Adrenal gland (tissue), 12 donors: ENCODE data around the gene PLAAT4. TPM values are rescaled to one million over a fixed set of nuclear protein-coding genes. Genes with fewer than 3 reads are reported as not detected.

ENCODE experiments used
- DNase-seq, 7 donors: peaks; one replicate each; pipeline ENCODE4 v3.0.0-alpha.2; 2019 to 2020
- H3K27ac ChIP-seq, 5 donors: fragments of 200-600 bp; sonication (generic) in 4 of 5; 1 replicate in 3 of 5; 2 replicates in 2 of 5; pipeline versions ENCODE4 v1.5.1 to v1.8.0; 2016 to 2020; ENCODE audit warnings: mild to moderate bottlenecking in 1 of 5
- H3K27me3 ChIP-seq: fragments of 200-600 bp; 2 replicates; pipeline ENCODE4 v1.8.0; 2021
- H3K36me3 ChIP-seq, 2 donors: fragments of 200-600 bp; replicated peaks in 1 of 2; 1 replicate in 1 of 2; 2 replicates in 1 of 2; pipeline versions ENCODE4 v1.5.1 to v1.8.0; 2018 to 2022
- H3K4me1 ChIP-seq, 2 donors: fragments of 200-600 bp; replicated peaks in 1 of 2; 1 replicate in 1 of 2; 2 replicates in 1 of 2; pipeline versions ENCODE4 v1.5.1 to v1.8.0; 2018 to 2021
- H3K4me3 ChIP-seq, 4 donors: fragments of 200-600 bp; sonication (generic) in 3 of 4; one replicate each; pipeline ENCODE4 v1.5.1; 2016 to 2018
- H3K9me3 ChIP-seq, 3 donors: fragments of 200-600 bp; sonication (generic) in 1 of 3; replicated peaks in 1 of 3; 1 replicate in 2 of 3; 2 replicates in 1 of 3; pipeline versions ENCODE4 v1.5.1 to v1.8.0; 2016 to 2021
- CTCF ChIP-seq, 6 experiments: fragments of 450-650 bp in 4 of 6; fragments of 200-600 bp in 2 of 6; sonication (generic) in 1 of 6; IDR thresholded peaks; 1 replicate in 5 of 6; 2 replicates in 1 of 6; pipeline versions ENCODE4 v1.5.1 to v1.8.0; 2016 to 2021; ENCODE audit warnings: antibody characterized with exemption in 6 of 6, mild to moderate bottlenecking in 2 of 6, moderate library complexity in 1 of 6
- POLR2A ChIP-seq, 2 donors: fragments of 450-650 bp; IDR thresholded peaks; one replicate each; pipeline ENCODE4 v1.6.1; 2017; ENCODE audit warnings: antibody characterized with exemption in 2 of 2, mild to moderate bottlenecking in 2 of 2, moderate library complexity in 1 of 2
- WGBS, 4 donors: extraction: QIAGEN DNeasy Blood & Tissue Kit in 2 of 4; methylation state at CpG; one replicate each; pipeline versions ENCODE4 v1.1.5 to v1.1.7; 2013 to 2017; 5-methylcytosine and 5-hydroxymethylcytosine counted together
- intact Hi-C, 2 donors: fragments of 100-400 bp; cut with DNase I; formaldehyde crosslinking; loops; one replicate each; pipeline versions ENCODE4 v1.14.1 to v1.15.0; 2022 to 2023
- polyA plus RNA-seq, 3 donors: library from polyadenylated mRNA; stranded (reverse); fragments of 200-250 nt in 2 of 3; fragments of 350-450 nt in 1 of 3; fragmentation: Illumina TruSeq in 1 of 3; extraction: RNeasy Lipid Tissue Mini Kit (QIAGEN cat#74804) in 1 of 3; gene quantifications; one replicate each; pipeline ENCODE4 v1.2.3, GENCODE V29; 2013 to 2014
- total RNA-seq, 9 donors: library from RNA; depleted of rRNA in 4 of 9; stranded (reverse); fragments of >200 nt in 4 of 9; fragments of 120-200 nt in 1 of 9; fragmentation: NEBNext Ultra II Directional in 1 of 9; extraction: Animal tissue kit (Norgen Biotek cat#: 25700) in 1 of 9; gene quantifications; one replicate each; pipeline versions ENCODE4 v1.1.0 to v1.2.4, GENCODE V29; 2013 to 2023
- donor health status: healthy with polysubstance abuse.
- donor health status: Bipolar disorder and iron deficiency.
- donor health status: DM: yes; HTN: yes; CAD: no.
- donor health status: DM: no; HTN: no; CAD: no.
- donor health status: DM: no; HTN: no; CAD: no.
- donor health status: DM: yes; HTN: yes; CAD: no.

Gene PLAAT4
- total and polyA plus RNA-seq, 12 donors, result 3.7 to 49.5 (median 27.1) TPM

- H3K27ac ChIP-seq, result no peak overlapping the region
- intact Hi-C loops, result no loop called here
- H3K4me1 ChIP-seq, result peaks cover 0 to 7% of the 10 kb centered on the region in 2 donors
- DNase-seq, result no peak
- H3K27me3 ChIP-seq, result no peaks in the 10 kb centered on the region
- H3K9me3 ChIP-seq, result no peaks in the 10 kb centered on the region
- TF ChIP-seq POLR2A (IDR thresholded peaks at IDR 0.05) (no peak), CTCF (IDR thresholded peaks at IDR 0.05) (no peak)
- H3K36me3 ChIP-seq, result no peaks in the 10 kb centered on the region
- no peak overlapping the region for H3K4me3 ChIP-seq
- 72 to 90% (median 85%) methylated on average over 11 to 12 of the region's 12 CpGs for WGBS, 4 donors
Measured at GRCh38 chr11:63508745-63509144, 27.9 kb upstream of the PLAAT4 start.

GRCh38 chr11:63510360-63511047 lies 26.1 kb upstream of the PLAAT4 start:
- no peaks in the 10 kb centered on the region for H3K9me3 ChIP-seq
- peak in 6 of 7 donors; percentile 31 to 71 (median 58) for DNase-seq
- no peaks in the 10 kb centered on the region for H3K27me3 ChIP-seq
- H3K36me3 ChIP-seq, result no peaks in the 10 kb centered on the region
- no peak overlapping the region for H3K27ac ChIP-seq
- H3K4me3 ChIP-seq, result no peak overlapping the region
- TF ChIP-seq CTCF (IDR thresholded peaks at IDR 0.05) (no peak), POLR2A (IDR thresholded peaks at IDR 0.05) (no peak)
- intact Hi-C loops, result no loop called here
- WGBS, 4 donors, result 72 to 89% (median 82%) methylated on average over 4 to 7 of the region's 7 CpGs
- peaks cover 0 to under 1% of the 10 kb centered on the region in 2 donors for H3K4me1 ChIP-seq

- Histone ChIP-seq H3K36me3 (no peaks in the 10 kb centered on the region), H3K9me3 (no peaks in the 10 kb centered on the region), H3K4me3 (no peak overlapping the region), H3K27me3 (no peaks in the 10 kb centered on the region), H3K27ac (no peak overlapping the region), H3K4me1 (no peaks in the 10 kb centered on the region)
- no peak for DNase-seq
- no peak for TF ChIP-seq POLR2A (IDR thresholded peaks at IDR 0.05)
- TF ChIP-seq CTCF (IDR thresholded peaks at IDR 0.05), result no peak
- WGBS, 4 donors, result 84 to 91% (median 88%) methylated on average over 9 to 11 of the region's 11 CpGs
- intact Hi-C loops, result no loop called here
Measured at GRCh38 chr11:63511048-63511748, 25.4 kb upstream of the PLAAT4 start.

DNA sequence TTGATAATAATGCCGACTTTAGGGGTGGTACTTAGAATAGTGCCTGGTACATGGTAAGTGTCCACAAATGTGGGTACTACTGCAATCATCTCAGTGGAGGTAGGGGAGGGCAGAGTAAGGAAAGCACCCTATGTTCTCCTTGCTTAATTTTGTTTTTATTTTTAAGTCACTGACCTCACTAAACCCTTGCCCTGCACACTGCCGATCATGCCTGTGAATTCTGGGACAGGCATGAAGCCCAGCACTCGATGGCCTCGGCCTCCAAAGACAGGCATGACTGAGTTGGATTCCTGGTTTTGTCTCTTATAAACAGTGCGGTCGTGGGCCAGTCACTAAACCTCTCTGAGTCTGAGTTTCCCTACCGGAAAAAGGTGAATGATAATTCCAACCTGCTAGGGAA lies 23.8 kb upstream of the PLAAT4 start:
- intact Hi-C loops, result no loop called here
- H3K27me3 ChIP-seq, result no peaks in the 10 kb centered on the region
- TF ChIP-seq CTCF (IDR thresholded peaks at IDR 0.05), result no peak
- TF ChIP-seq POLR2A (IDR thresholded peaks at IDR 0.05), result no peak
- H3K27ac ChIP-seq, result no peak overlapping the region
- H3K9me3 ChIP-seq, result no peaks in the 10 kb centered on the region
- H3K4me3 ChIP-seq, result no peak overlapping the region
- no peaks in the 10 kb centered on the region for H3K4me1 ChIP-seq
- no peaks in the 10 kb centered on the region for H3K36me3 ChIP-seq
- 79 to 92% (median 87%) methylated on average over 7 of the region's 7 CpGs for WGBS, 4 donors
- no peak for DNase-seq
